ENCODE measurements around the gene PEAK3.
A peak's percentile ranks its signal among the peaks of the same experiment; 100 is the strongest.

The PEAK3 gene

GRCh38 chr19:2249010-2249866, 32.7 kb downstream of the PEAK3 start, which contains the start of gene AMH:
Gene AMH (plus strand): TSS chr19:2249323. CDS start chr19:2249333, 10 bp downstream.
- DNase-seq = no peak

- DNase-seq = no peak
These were observed 33.6 kb downstream of the PEAK3 start for GRCh38 chr19:2248136-2249009.

- DNase-seq = no peak
These were observed 34.4 kb downstream of the PEAK3 start for GRCh38 chr19:2247433-2248101.

GRCh38 chr19:2246801-2247361, 35.1 kb downstream of the PEAK3 start:
- no peak for DNase-seq

GRCh38 chr19:2246014-2246620, 35.9 kb downstream of the PEAK3 start:
- no peak for DNase-seq

GRCh38 chr19:2245273-2245672, 36.7 kb downstream of the PEAK3 start:
- no peak for DNase-seq

GRCh38 chr19:2244486-2244885, 37.5 kb downstream of the PEAK3 start:
- DNase-seq = no peak

GRCh38 chr19:2244125-2244411, 37.9 kb downstream of the PEAK3 start:
- no peak for DNase-seq

- DNase-seq = no peak
These were observed 38.5 kb downstream of the PEAK3 start for GRCh38 chr19:2243274-2244124.

GRCh38 chr19:2242816-2243215, 39.2 kb downstream of the PEAK3 start:
- no peak for DNase-seq

GRCh38 chr19:2242092-2242537, 39.9 kb downstream of the PEAK3 start:
- DNase-seq = no peak

- DNase-seq = no peak
These were observed 40.9 kb downstream of the PEAK3 start for GRCh38 chr19:2240881-2241760.

- peak; percentile 65 for DNase-seq
These were observed 41.9 kb downstream of the PEAK3 start for GRCh38 chr19:2239771-2240770.

- no peak for DNase-seq
These were observed 42.8 kb downstream of the PEAK3 start for GRCh38 chr19:2239173-2239572.

GRCh38 chr19:2237869-2238153, 44.2 kb downstream of the PEAK3 start:
- no peak for DNase-seq

GRCh38 chr19:2237051-2237868, 44.7 kb downstream of the PEAK3 start:
- no peak for DNase-seq

- DNase-seq = peak; percentile 100
These were observed 45.5 kb downstream of the PEAK3 start, which contains the start of the genes PLEKHJ1 and SF3A2 for GRCh38 chr19:2236314-2237050. Gene PLEKHJ1 (minus strand): TSS chr19:2236329. CDS start chr19:2236248, 81 bp downstream. Gene SF3A2 (plus strand): TSS chr19:2236824. CDS start chr19:2243419, 6,595 bp downstream.

- DNase-seq = no peak
These were observed 46.0 kb downstream of the PEAK3 start for GRCh38 chr19:2236064-2236313.
